ENCODE measurements around the gene CLIC3. TPM values are rescaled to one million over a fixed set of nuclear protein-coding genes. Genes with fewer than 3 reads are reported as not detected.

CLIC3 gene
- polyA plus RNA-seq, 3 donors = 0.29 to 0.57 (median 0.47) TPM

Other genes starting within 250 kb of the CLIC3 start
- gene LCN6, start 248.0 kb downstream of the CLIC3 start, polyA plus RNA-seq (ENCODE audit: insufficient read length in 3 of 3) = not detected
- under 1 TPM in 2 of 3 donors, not detected in 1; 0.06 to 0.25 TPM for gene LCN8, start 238.3 kb downstream of the CLIC3 start, polyA plus RNA-seq (ENCODE audit: insufficient read length in 3 of 3)
- under 1 TPM; 0.06 to 0.21 (median 0.15) TPM for gene LCN15, start 232.1 kb downstream of the CLIC3 start, polyA plus RNA-seq (ENCODE audit: insufficient read length in 3 of 3)
- 10 to 100 TPM; 77.3 to 83.8 (median 78.0) TPM for gene TMEM141, start 205.2 kb downstream of the CLIC3 start, polyA plus RNA-seq (ENCODE audit: insufficient read length in 3 of 3)
- 1 to 10 TPM; 5.7 to 7.6 (median 7.2) TPM for gene CCDC183, start 200.2 kb downstream of the CLIC3 start, polyA plus RNA-seq (ENCODE audit: insufficient read length in 3 of 3)
- gene RABL6, start 188.6 kb downstream of the CLIC3 start, polyA plus RNA-seq (ENCODE audit: insufficient read length in 3 of 3) = 10 to 100 TPM; 66.7 to 81.4 (median 78.7) TPM
- 1 to 10 TPM; 1.5 to 1.7 (median 1.6) TPM for gene AJM1, start 154.1 kb downstream of the CLIC3 start, polyA plus RNA-seq (ENCODE audit: insufficient read length in 3 of 3)
- 100 to 1,000 TPM in 2 of 3 donors, 10 to 100 TPM in 1; 82.5 to 120 (median 115) TPM for gene PHPT1, start 147.2 kb downstream of the CLIC3 start, polyA plus RNA-seq (ENCODE audit: insufficient read length in 3 of 3)
- gene MAMDC4, start 144.2 kb downstream of the CLIC3 start, polyA plus RNA-seq (ENCODE audit: insufficient read length in 3 of 3) = 10 to 100 TPM in 1 of 3 donors, 1 to 10 TPM in 2; 9.5 to 11.6 (median 10.0) TPM
- 100 to 1,000 TPM; 342 to 449 (median 388) TPM for gene EDF1, start 130.3 kb downstream of the CLIC3 start, polyA plus RNA-seq (ENCODE audit: insufficient read length in 3 of 3)
- gene TRAF2, start 110.1 kb downstream of the CLIC3 start, polyA plus RNA-seq (ENCODE audit: insufficient read length in 3 of 3) = 10 to 100 TPM; 15.3 to 17.4 (median 16.4) TPM
- 10 to 100 TPM; 48.7 to 65.9 (median 64.8) TPM for gene FBXW5, start 51.8 kb downstream of the CLIC3 start, polyA plus RNA-seq (ENCODE audit: insufficient read length in 3 of 3)
- gene C8G, start 51.3 kb downstream of the CLIC3 start, polyA plus RNA-seq (ENCODE audit: insufficient read length in 3 of 3) = 1 to 10 TPM in 2 of 3 donors, under 1 TPM in 1; 0.83 to 1.3 (median 1.2) TPM
- gene LCN12, start 44.3 kb downstream of the CLIC3 start, polyA plus RNA-seq (ENCODE audit: insufficient read length in 3 of 3) = 10 to 100 TPM; 23.7 to 39.5 (median 37.3) TPM
- gene PTGDS, start 19.1 kb downstream of the CLIC3 start, polyA plus RNA-seq (ENCODE audit: insufficient read length in 3 of 3) = 10 to 100 TPM; 52.6 to 87.9 (median 87.8) TPM
- gene LCNL1, start 13.6 kb downstream of the CLIC3 start, polyA plus RNA-seq (ENCODE audit: insufficient read length in 3 of 3) = under 1 TPM; 0.18 to 0.38 (median 0.36) TPM
- gene PAXX, start 4.1 kb downstream of the CLIC3 start, polyA plus RNA-seq (ENCODE audit: insufficient read length in 3 of 3) = 10 to 100 TPM; 33.4 to 40.8 (median 40.4) TPM
- gene ABCA2, start 31.7 kb upstream of the CLIC3 start, polyA plus RNA-seq (ENCODE audit: insufficient read length in 3 of 3) = 10 to 100 TPM; 56.6 to 68.7 (median 63.6) TPM
- under 1 TPM in 1 of 3 donors, not detected in 2; 0.18 TPM for gene FUT7, start 35.5 kb upstream of the CLIC3 start, polyA plus RNA-seq (ENCODE audit: insufficient read length in 3 of 3)
- 10 to 100 TPM; 28.3 to 38.5 (median 32.0) TPM for gene NPDC1, start 49.6 kb upstream of the CLIC3 start, polyA plus RNA-seq (ENCODE audit: insufficient read length in 3 of 3)
- 1 to 10 TPM; 5.5 to 7.4 (median 7.3) TPM for gene ENTPD2, start 57.5 kb upstream of the CLIC3 start, polyA plus RNA-seq (ENCODE audit: insufficient read length in 3 of 3)
- gene SAPCD2, start 74.0 kb upstream of the CLIC3 start, polyA plus RNA-seq (ENCODE audit: insufficient read length in 3 of 3) = 10 to 100 TPM in 1 of 3 donors, 1 to 10 TPM in 2; 8.0 to 10.4 (median 10.0) TPM
- gene UAP1L1, start 80.9 kb upstream of the CLIC3 start, polyA plus RNA-seq (ENCODE audit: insufficient read length in 3 of 3) = 1 to 10 TPM; 5.4 to 8.6 (median 6.3) TPM
- gene MAN1B1, start 90.4 kb upstream of the CLIC3 start, polyA plus RNA-seq (ENCODE audit: insufficient read length in 3 of 3) = 10 to 100 TPM; 56.7 to 71.5 (median 64.7) TPM
- gene DPP7, start 118.2 kb upstream of the CLIC3 start, polyA plus RNA-seq (ENCODE audit: insufficient read length in 3 of 3) = 10 to 100 TPM; 24.0 to 29.6 (median 27.7) TPM
- under 1 TPM in 1 of 3 donors, not detected in 2; 0.36 TPM for gene GRIN1, start 142.6 kb upstream of the CLIC3 start, polyA plus RNA-seq (ENCODE audit: insufficient read length in 3 of 3)
- gene LRRC26, start 173.5 kb upstream of the CLIC3 start, polyA plus RNA-seq (ENCODE audit: insufficient read length in 3 of 3) = under 1 TPM in 1 of 3 donors, not detected in 2; 0.34 TPM
- not detected for gene TMEM210, start 175.5 kb upstream of the CLIC3 start, polyA plus RNA-seq (ENCODE audit: insufficient read length in 3 of 3)
- 10 to 100 TPM; 46.2 to 55.9 (median 51.3) TPM for gene ANAPC2, start 192.0 kb upstream of the CLIC3 start, polyA plus RNA-seq (ENCODE audit: insufficient read length in 3 of 3)
- gene SSNA1, start 192.1 kb upstream of the CLIC3 start, polyA plus RNA-seq (ENCODE audit: insufficient read length in 3 of 3) = 10 to 100 TPM; 55.4 to 69.1 (median 65.3) TPM
- gene TPRN, start 204.2 kb upstream of the CLIC3 start, polyA plus RNA-seq (ENCODE audit: insufficient read length in 3 of 3) = 10 to 100 TPM; 14.6 to 23.2 (median 22.0) TPM
- gene TMEM203, start 209.1 kb upstream of the CLIC3 start, polyA plus RNA-seq (ENCODE audit: insufficient read length in 3 of 3) = 10 to 100 TPM; 41.9 to 47.5 (median 44.7) TPM
- 10 to 100 TPM; 13.3 to 18.9 (median 17.2) TPM for gene NDOR1, start 209.1 kb upstream of the CLIC3 start, polyA plus RNA-seq (ENCODE audit: insufficient read length in 3 of 3)
- gene RNF208, start 225.7 kb upstream of the CLIC3 start, polyA plus RNA-seq (ENCODE audit: insufficient read length in 3 of 3) = 10 to 100 TPM; 12.8 to 13.8 (median 13.2) TPM
- gene CYSRT1, start 228.6 kb upstream of the CLIC3 start, polyA plus RNA-seq (ENCODE audit: insufficient read length in 3 of 3) = 10 to 100 TPM; 10.9 to 17.0 (median 16.3) TPM
- 10 to 100 TPM; 10.1 to 15.2 (median 13.8) TPM for gene RNF224, start 230.9 kb upstream of the CLIC3 start, polyA plus RNA-seq (ENCODE audit: insufficient read length in 3 of 3)
- 10 to 100 TPM; 10.3 to 12.1 (median 11.4) TPM for gene SLC34A3, start 234.3 kb upstream of the CLIC3 start, polyA plus RNA-seq (ENCODE audit: insufficient read length in 3 of 3)
- 100 to 1,000 TPM; 383 to 516 (median 420) TPM for gene TUBB4B, start 244.7 kb upstream of the CLIC3 start, polyA plus RNA-seq (ENCODE audit: insufficient read length in 3 of 3)